Measurements from ENCODE around the gene TYW3.

The TYW3 gene

DNA sequence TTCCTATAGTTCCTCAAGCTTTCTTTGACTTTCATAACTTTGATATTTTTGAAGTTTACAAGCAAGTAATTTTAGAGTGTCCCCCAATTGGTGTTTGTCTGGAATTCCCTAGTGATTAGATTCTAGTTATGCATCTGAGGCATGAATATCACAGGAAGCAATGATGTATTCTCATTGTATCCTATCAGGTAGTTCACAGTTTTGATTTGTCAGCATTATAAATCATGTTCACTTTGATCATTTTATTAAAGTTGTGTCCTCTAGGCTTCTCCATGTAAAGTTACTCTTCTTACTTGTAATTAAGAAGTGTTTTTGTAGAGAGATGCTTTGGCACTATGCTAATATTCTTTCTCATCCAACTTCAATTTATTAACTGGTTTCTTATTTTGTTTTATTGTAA, 53.0 kb downstream of the TYW3 start:
- Mint-ChIP-seq H3K27me3 (ENCODE audit: low read depth) (peaks cover 3% of the 10 kb centered on the region), H3K4me1 (no peaks in the 10 kb centered on the region), H3K4me3 (no peak overlapping the region), H3K36me3 (ENCODE audit: low read depth) (no peaks in the 10 kb centered on the region), H3K9me3 (no peaks in the 10 kb centered on the region), H3K27ac (no peak overlapping the region)
- TF ChIP-seq, protein P1, sequence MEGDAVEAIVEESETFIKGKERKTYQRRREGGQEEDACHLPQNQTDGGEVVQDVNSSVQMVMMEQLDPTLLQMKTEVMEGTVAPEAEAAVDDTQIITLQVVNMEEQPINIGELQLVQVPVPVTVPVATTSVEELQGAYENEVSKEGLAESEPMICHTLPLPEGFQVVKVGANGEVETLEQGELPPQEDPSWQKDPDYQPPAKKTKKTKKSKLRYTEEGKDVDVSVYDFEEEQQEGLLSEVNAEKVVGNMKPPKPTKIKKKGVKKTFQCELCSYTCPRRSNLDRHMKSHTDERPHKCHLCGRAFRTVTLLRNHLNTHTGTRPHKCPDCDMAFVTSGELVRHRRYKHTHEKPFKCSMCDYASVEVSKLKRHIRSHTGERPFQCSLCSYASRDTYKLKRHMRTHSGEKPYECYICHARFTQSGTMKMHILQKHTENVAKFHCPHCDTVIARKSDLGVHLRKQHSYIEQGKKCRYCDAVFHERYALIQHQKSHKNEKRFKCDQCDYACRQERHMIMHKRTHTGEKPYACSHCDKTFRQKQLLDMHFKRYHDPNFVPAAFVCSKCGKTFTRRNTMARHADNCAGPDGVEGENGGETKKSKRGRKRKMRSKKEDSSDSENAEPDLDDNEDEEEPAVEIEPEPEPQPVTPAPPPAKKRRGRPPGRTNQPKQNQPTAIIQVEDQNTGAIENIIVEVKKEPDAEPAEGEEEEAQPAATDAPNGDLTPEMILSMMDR (IDR thresholded peaks at IDR 0.05; ENCODE audit: unreplicated experiment in 3 of 3) = no peak

- H3K4me3 Mint-ChIP-seq = no peak overlapping the region
- H3K27me3 Mint-ChIP-seq (ENCODE audit: low read depth) = peaks cover 9% of the 10 kb centered on the region
- H3K27ac Mint-ChIP-seq = no peak overlapping the region
- H3K4me1 Mint-ChIP-seq = no peaks in the 10 kb centered on the region
- no peaks in the 10 kb centered on the region for H3K36me3 Mint-ChIP-seq (ENCODE audit: low read depth)
- H3K9me3 Mint-ChIP-seq = no peaks in the 10 kb centered on the region
- TF ChIP-seq, protein P1 (IDR thresholded peaks at IDR 0.05; ENCODE audit: unreplicated experiment in 3 of 3) = no peak
These were observed 57.5 kb downstream of the TYW3 start for GRCh38 chr1:74790453-74790852.

DNA sequence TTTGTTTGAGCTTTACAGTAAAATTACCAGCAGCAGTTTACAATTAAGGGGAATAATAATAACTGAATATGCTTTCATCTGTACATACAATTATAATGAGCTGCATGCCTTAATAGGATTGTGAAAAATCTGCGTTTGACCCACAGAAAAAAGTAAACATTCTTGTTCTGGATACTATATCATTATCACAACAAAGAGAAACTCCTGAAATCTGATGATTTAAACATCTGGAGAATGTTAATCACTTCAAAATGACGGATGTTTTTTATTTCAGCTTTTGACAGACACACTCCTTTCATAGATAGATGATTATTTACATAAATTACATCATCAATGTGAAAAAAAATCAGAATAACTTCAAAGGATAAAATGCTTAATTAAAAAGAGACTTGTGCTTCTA, 58.5 kb downstream of the TYW3 start:
- Mint-ChIP-seq H3K27me3 (ENCODE audit: low read depth) (peaks cover 9% of the 10 kb centered on the region), H3K36me3 (ENCODE audit: low read depth) (no peaks in the 10 kb centered on the region), H3K4me1 (no peaks in the 10 kb centered on the region), H3K9me3 (no peaks in the 10 kb centered on the region), H3K27ac (no peak overlapping the region), H3K4me3 (no peak overlapping the region)
- TF ChIP-seq, protein P1 (IDR thresholded peaks at IDR 0.05; ENCODE audit: unreplicated experiment in 3 of 3) = no peak

- Mint-ChIP-seq H3K4me3 (no peak overlapping the region), H3K4me1 (no peaks in the 10 kb centered on the region), H3K9me3 (peaks cover 7% of the 10 kb centered on the region), H3K27ac (no peak overlapping the region), H3K27me3 (ENCODE audit: low read depth) (no peaks in the 10 kb centered on the region), H3K36me3 (ENCODE audit: low read depth) (no peaks in the 10 kb centered on the region)
- TF ChIP-seq, protein P1 (IDR thresholded peaks at IDR 0.05; ENCODE audit: unreplicated experiment in 3 of 3) = no peak
These were observed 66.2 kb downstream of the TYW3 start for GRCh38 chr1:74799119-74799657.

DNA sequence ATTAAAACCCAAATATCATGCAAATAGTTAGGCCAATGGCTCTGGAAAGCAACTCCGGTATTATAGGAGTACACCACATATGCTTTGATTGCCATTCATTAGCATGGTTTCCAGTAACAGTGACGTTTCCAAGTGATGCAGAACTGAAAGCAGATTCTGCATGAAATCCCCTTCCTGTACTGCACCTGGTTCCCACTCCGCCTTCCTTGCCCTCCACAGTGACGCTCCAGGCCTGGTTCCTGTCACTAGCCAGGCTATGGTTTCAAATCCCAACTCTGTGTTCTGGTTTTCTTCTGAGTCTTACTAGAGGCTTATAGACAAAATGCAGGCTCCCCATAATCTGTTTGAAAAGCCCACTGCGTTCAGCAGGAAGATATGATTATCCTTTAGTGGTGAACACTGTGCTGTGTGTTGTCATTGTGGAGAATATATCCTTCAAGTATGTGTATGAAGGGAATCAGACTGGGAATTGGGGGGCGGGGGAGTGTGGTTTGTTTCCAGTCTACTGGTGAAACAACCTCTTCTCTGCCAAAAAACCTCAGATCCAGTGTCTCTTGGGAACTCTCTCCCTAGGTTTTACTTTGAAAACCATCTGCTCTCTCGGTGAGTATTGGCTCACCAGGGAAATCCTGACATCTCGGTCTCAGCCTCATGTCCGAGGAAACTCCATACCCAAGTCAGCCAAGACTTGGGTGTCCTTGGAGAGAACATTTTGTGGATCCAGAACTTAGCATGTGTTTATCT, 78.7 kb downstream of the TYW3 start:
- Mint-ChIP-seq H3K4me3 (no peak overlapping the region), H3K36me3 (ENCODE audit: low read depth) (no peaks in the 10 kb centered on the region), H3K27me3 (ENCODE audit: low read depth) (no peaks in the 10 kb centered on the region), H3K9me3 (no peaks in the 10 kb centered on the region), H3K27ac (no peak overlapping the region), H3K4me1 (no peaks in the 10 kb centered on the region)
- TF ChIP-seq, protein P1 (IDR thresholded peaks at IDR 0.05; ENCODE audit: unreplicated experiment in 3 of 3) = no peak

DNA sequence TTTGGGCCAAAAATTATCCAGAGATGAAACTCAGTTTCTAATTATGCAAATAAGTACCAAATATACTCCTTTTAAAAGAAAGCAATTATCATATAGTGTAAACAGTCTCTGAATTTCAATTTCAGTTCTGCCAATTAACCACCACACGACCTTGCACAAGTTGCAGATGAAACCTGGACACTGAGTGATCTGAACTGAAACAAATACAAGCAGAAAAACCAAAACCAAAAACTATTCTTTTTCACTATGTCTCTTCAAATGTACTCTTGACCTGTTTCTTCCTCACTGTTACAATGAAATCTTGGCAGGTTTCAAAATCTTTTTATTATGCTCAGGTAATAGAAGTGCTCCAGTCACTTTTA, 79.2 kb downstream of the TYW3 start:
- Mint-ChIP-seq H3K9me3 (no peaks in the 10 kb centered on the region), H3K27ac (no peak overlapping the region), H3K4me1 (no peaks in the 10 kb centered on the region), H3K4me3 (no peak overlapping the region), H3K27me3 (ENCODE audit: low read depth) (no peaks in the 10 kb centered on the region), H3K36me3 (ENCODE audit: low read depth) (no peaks in the 10 kb centered on the region)
- TF ChIP-seq, protein P1 (IDR thresholded peaks at IDR 0.05; ENCODE audit: unreplicated experiment in 3 of 3) = no peak

All from nephron (organoid).